H1 (cell line): ENCODE data around the gene TPP1. TPM values are rescaled to one million over a fixed set of nuclear protein-coding genes. Genes with fewer than 3 reads are reported as not detected.

Experiments
- CHD7 ChIP-seq: fragments of 300-600 bp; sonication (generic); IDR thresholded peaks from 2 replicates; pipeline ENCODE4 v1.7.1; 2012; ENCODE audit warnings: low read length, moderate library complexity, mild to moderate bottlenecking, inconsistent platforms; ENCODE audit not compliant: insufficient replicate concordance
- JUN ChIP-seq: IDR thresholded peaks from 2 replicates; pipeline ENCODE4 v1.6.1; 2011; ENCODE audit warnings: low read depth, mild to moderate bottlenecking, improper control_type of control experiment, low read length
- MAFK ChIP-seq: IDR thresholded peaks from 2 replicates; pipeline ENCODE4 v1.6.1; 2012; ENCODE audit warnings: low read depth, mild to moderate bottlenecking, improper control_type of control experiment, low read length
- polyA plus RNA-seq, 7 experiments: library from polyadenylated mRNA; depleted of rRNA in 3 of 7; stranded (reverse) in 5 of 7; unstranded in 2 of 7; fragments of >200 nt in 5 of 7; fragments of 200-250 nt in 2 of 7; gene quantifications; 1 replicate in 5 of 7; 2 replicates in 1 of 7; 4 replicates in 1 of 7; pipeline versions ENCODE4 v1.2.1 to v1.2.3, GENCODE V29; 2011 to 2013; ENCODE audit warnings: missing spikeins in 2 of 7, mixed read lengths in 2 of 7
- total RNA-seq: library from RNA; stranded (reverse); fragmentation: NEBNext Ultra II Directional; extraction: Animal tissue kit (Norgen Biotek cat#: 25700); gene quantifications from 2 replicates; pipeline ENCODE4 v1.2.1, GENCODE V29; 2021
- TF ChIP-seq, protein P1 (sequence below), 3 experiments: IDR thresholded peaks; 1 replicate in 2 of 3; 2 replicates in 1 of 3; pipeline versions ENCODE4 v1.5.1 to v1.6.1; 2011; ENCODE audit warnings: low read length in 3 of 3, mild to moderate bottlenecking in 3 of 3, inconsistent platforms in 2 of 3, low read depth in 1 of 3, moderate library complexity in 1 of 3; ENCODE audit not compliant: insufficient read depth in 1 of 3; ENCODE audit errors: control extremely low read depth in 1 of 3

Gene TPP1
- total and polyA plus RNA-seq, 2 of the 8 experiments (the other 6 are each of a cell fraction or from before 2014, with no cell fraction given) = 36.1 to 77.5 TPM

DNA sequence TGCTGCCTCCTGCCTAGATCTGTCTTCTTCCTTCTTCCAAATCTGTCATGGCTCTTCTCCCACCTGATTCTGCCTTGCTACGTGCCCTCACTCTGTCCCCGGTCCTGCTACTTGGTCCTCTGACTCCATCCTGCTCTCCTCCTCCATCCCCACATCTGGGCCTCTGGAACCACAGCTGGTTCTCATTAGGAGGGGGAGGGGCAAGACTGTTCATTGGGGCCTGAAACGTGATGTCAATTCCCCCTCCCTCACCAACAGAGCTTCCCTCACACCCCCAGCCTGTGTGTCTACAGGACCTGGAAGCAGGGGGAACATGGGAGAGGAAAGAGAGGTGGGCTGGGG lies 27.3 kb upstream of the TPP1 start (continued):
- TF ChIP-seq CHD7 (no peak), MAFK (no peak), JUN (no peak)
- TF ChIP-seq, protein P1, sequence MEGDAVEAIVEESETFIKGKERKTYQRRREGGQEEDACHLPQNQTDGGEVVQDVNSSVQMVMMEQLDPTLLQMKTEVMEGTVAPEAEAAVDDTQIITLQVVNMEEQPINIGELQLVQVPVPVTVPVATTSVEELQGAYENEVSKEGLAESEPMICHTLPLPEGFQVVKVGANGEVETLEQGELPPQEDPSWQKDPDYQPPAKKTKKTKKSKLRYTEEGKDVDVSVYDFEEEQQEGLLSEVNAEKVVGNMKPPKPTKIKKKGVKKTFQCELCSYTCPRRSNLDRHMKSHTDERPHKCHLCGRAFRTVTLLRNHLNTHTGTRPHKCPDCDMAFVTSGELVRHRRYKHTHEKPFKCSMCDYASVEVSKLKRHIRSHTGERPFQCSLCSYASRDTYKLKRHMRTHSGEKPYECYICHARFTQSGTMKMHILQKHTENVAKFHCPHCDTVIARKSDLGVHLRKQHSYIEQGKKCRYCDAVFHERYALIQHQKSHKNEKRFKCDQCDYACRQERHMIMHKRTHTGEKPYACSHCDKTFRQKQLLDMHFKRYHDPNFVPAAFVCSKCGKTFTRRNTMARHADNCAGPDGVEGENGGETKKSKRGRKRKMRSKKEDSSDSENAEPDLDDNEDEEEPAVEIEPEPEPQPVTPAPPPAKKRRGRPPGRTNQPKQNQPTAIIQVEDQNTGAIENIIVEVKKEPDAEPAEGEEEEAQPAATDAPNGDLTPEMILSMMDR (IDR thresholded peaks at IDR 0.05; ENCODE audit: control extremely low read depth in 1 of 3, insufficient read depth in 1 of 3, low read depth in 1 of 3, low read length in 3 of 3) = no peak
